Kidney (tissue), 14 donors: ENCODE data around the gene GRIN3A. TPM values are rescaled to one million over a fixed set of nuclear protein-coding genes. Genes with fewer than 3 reads are reported as not detected.
"Not testable (repeated sequence)": the region's sequence is repeated elsewhere in the genome, so short reads cannot be mapped to it uniquely, and the experiment has no call there.

Experiments
- DNase-seq, 5 donors: peaks; one replicate each; pipeline ENCODE4 v3.0.0-alpha.2; 2013 to 2020
- FAIRE-seq: peaks from 2 replicates; lab custom pipeline; 2012; peaks lifted over from hg19 to GRCh38; lab: Jason Lieb, UNC
- H3K27ac ChIP-seq, 2 donors: one replicate each; pipeline ENCODE4 v1.7.0; 2013; ENCODE audit warnings: low read depth in 2 of 2, low read length in 2 of 2, inconsistent platforms in 1 of 2
- H3K27me3 ChIP-seq: one replicate; pipeline ENCODE4 v1.7.1; 2013; ENCODE audit warnings: low read length, inconsistent platforms; ENCODE audit not compliant: control insufficient read depth, insufficient read depth
- H3K36me3 ChIP-seq, 3 donors: one replicate each; pipeline versions ENCODE4 v1.7.0 to v1.7.1; 2013; ENCODE audit warnings: low read length in 3 of 3, control low read depth in 1 of 3, inconsistent platforms in 1 of 3; ENCODE audit not compliant: insufficient read depth in 3 of 3, control insufficient read depth in 2 of 3
- H3K4me1 ChIP-seq, 3 donors: one replicate each; pipeline versions ENCODE4 v1.7.0 to v1.7.1; 2013; ENCODE audit warnings: low read length in 3 of 3, inconsistent platforms in 1 of 3, low read depth in 1 of 3; ENCODE audit not compliant: control insufficient read depth in 2 of 3, insufficient read depth in 2 of 3
- H3K4me3 ChIP-seq, 3 donors: one replicate each; pipeline versions ENCODE4 v1.7.0 to v1.8.1; 2013; ENCODE audit warnings: low read length in 3 of 3, control low read depth in 1 of 3, inconsistent platforms in 1 of 3
- H3K9ac ChIP-seq, 3 donors: one replicate each; pipeline versions ENCODE4 v1.7.0 to v1.7.1; 2013; ENCODE audit warnings: low read length in 3 of 3, control low read depth in 1 of 3, inconsistent platforms in 1 of 3
- H3K9me3 ChIP-seq, 3 donors: one replicate each; pipeline versions ENCODE4 v1.7.0 to v1.7.1; 2013; ENCODE audit warnings: low read length in 3 of 3, control low read depth in 1 of 3, inconsistent platforms in 1 of 3; ENCODE audit not compliant: control insufficient read depth in 2 of 3, insufficient read depth in 1 of 3
- CTCF ChIP-seq: IDR thresholded peaks from 3 replicates; pipeline ENCODE4 v1.5.1; 2012; ENCODE audit warnings: mild to moderate bottlenecking, moderate library complexity, borderline replicate concordance; ENCODE audit not compliant: insufficient read depth; ENCODE audit errors: extremely low read depth
- intact Hi-C: fragments of 100-400 bp; cut with DNase I; formaldehyde crosslinking; loops from one replicate; pipeline ENCODE4 v1.11.1; 2022
- polyA plus RNA-seq: library from polyadenylated mRNA; stranded (reverse); fragments of 350-450 nt; fragmentation: Illumina TruSeq; extraction: RNeasy Lipid Tissue Mini Kit (QIAGEN cat#74804); gene quantifications from one replicate; pipeline ENCODE4 v1.2.3, GENCODE V29; 2014; ENCODE audit warnings: low read depth, low replicate concordance; ENCODE audit not compliant: insufficient read depth
- total RNA-seq: library from RNA; stranded (reverse); fragmentation: NEBNext Ultra II Directional; extraction: Animal tissue kit (Norgen Biotek cat#: 25700); gene quantifications from one replicate; pipeline ENCODE4 v1.2.1, GENCODE V29; 2021
- donor health status: control.
- donor health status: control.
- donor health status: control.
- donor health status: control.
- donor health status: control.
- donor health status: DM: yes; HTN: yes; CAD: no.
- donor health status: Normal renal cell carcinoma (clear cell type).

Gene GRIN3A
- total and polyA plus RNA-seq, 2 donors from 2014 or later, result 0.03 to 0.06 TPM

- H3K9ac ChIP-seq, result no peak overlapping the region
- no peaks in the 10 kb centered on the region for H3K36me3 ChIP-seq
- no peak overlapping the region for H3K4me3 ChIP-seq
- no peak overlapping the region for H3K27ac ChIP-seq
- peaks cover 5% of the 10 kb centered on the region for H3K27me3 ChIP-seq
- intact Hi-C loops, result no loop called here
- FAIRE-seq (no peak), DNase-seq (peak in 4 of 5 donors; percentile 62 to 91 (median 84))
- no peak for TF ChIP-seq CTCF
- H3K4me1 ChIP-seq, result peaks cover 0 to 3% (median 0%) of the 10 kb centered on the region in 3 donors
- no peaks in the 10 kb centered on the region for H3K9me3 ChIP-seq
These were observed 1.7 kb downstream of the GRIN3A start for GRCh38 chr9:101736717-101737116.

- FAIRE-seq (no peak), DNase-seq (no peak)
- no peak overlapping the region for H3K9ac ChIP-seq
- no peak overlapping the region for H3K4me3 ChIP-seq
- H3K27me3 ChIP-seq, result no peaks in the 10 kb centered on the region
- no peaks in the 10 kb centered on the region for H3K4me1 ChIP-seq
- no peak for TF ChIP-seq CTCF
- no peaks in the 10 kb centered on the region for H3K9me3 ChIP-seq
- no peaks in the 10 kb centered on the region for H3K36me3 ChIP-seq
- H3K27ac ChIP-seq, result no peak overlapping the region
- intact Hi-C loops, result no loop called here
These were observed 7.0 kb downstream of the GRIN3A start for GRCh38 chr9:101731429-101731828.

- no peak overlapping the region for H3K4me3 ChIP-seq
- no peaks in the 10 kb centered on the region for H3K9me3 ChIP-seq
- H3K4me1 ChIP-seq, result no peaks in the 10 kb centered on the region
- H3K9ac ChIP-seq, result no peak overlapping the region
- H3K36me3 ChIP-seq, result no peaks in the 10 kb centered on the region
- peak; percentile 37 for TF ChIP-seq CTCF
- no peak for FAIRE-seq
- H3K27me3 ChIP-seq, result no peaks in the 10 kb centered on the region
- peak in 2 of 5 donors; percentile 25 to 54 for DNase-seq
- no peak overlapping the region for H3K27ac ChIP-seq
- intact Hi-C loops, result no loop called here
These were observed 10.6 kb downstream of the GRIN3A start for GRCh38 chr9:101727612-101728524.

GRCh38 chr9:101724271-101724670 is 14.2 kb downstream of the GRIN3A start:
- H3K27me3 ChIP-seq, intact Hi-C loops, H3K9ac ChIP-seq, FAIRE-seq, H3K4me1 ChIP-seq, H3K4me3 ChIP-seq, H3K9me3 ChIP-seq, H3K27ac ChIP-seq, H3K36me3 ChIP-seq: not testable (repeated sequence)
- DNase-seq, result peak in 1 of 5 donors; percentile 37
